ENCODE measurements around the gene MPV17L. TPM values are rescaled to one million over a fixed set of nuclear protein-coding genes. Genes with fewer than 3 reads are reported as not detected.

MPV17L gene
- polyA plus RNA-seq, 1 of the 3 experiments (the other 2 are of a cell fraction), result 0.43 TPM

- no peaks in the 10 kb centered on the region; the same call in none of the 2 replicates for H4K20me1 ChIP-seq (ENCODE audit: insufficient read depth)
- no peaks in the 10 kb centered on the region for H3K9me2 ChIP-seq
- no peak overlapping the region for H3K4me3 ChIP-seq (ENCODE audit: low read depth in 2 of 2, low read length in 1 of 2)
- no peak for DNase-seq
- H3K4me1 ChIP-seq (ENCODE audit: control insufficient read depth in 1 of 2, insufficient read depth in 2 of 2, low read depth in 1 of 2, low read length in 1 of 2), result peaks cover 4 to 9% of the 10 kb centered on the region in 2 experiments; a peak in 1 of 4 replicates
- H3K27ac ChIP-seq (ENCODE audit: low read depth in 2 of 2, low read length in 1 of 2), result no peak overlapping the region
- no peak overlapping the region for H2AFZ ChIP-seq (ENCODE audit: low read depth)
- TF ChIP-seq, protein P1, sequence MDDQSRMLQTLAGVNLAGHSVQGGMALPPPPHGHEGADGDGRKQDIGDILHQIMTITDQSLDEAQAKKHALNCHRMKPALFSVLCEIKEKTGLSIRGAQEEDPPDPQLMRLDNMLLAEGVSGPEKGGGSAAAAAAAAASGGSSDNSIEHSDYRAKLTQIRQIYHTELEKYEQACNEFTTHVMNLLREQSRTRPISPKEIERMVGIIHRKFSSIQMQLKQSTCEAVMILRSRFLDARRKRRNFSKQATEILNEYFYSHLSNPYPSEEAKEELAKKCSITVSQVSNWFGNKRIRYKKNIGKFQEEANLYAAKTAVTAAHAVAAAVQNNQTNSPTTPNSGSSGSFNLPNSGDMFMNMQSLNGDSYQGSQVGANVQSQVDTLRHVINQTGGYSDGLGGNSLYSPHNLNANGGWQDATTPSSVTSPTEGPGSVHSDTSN (IDR thresholded peaks at IDR 0.05), result no peak
- no peak for TF ChIP-seq POLR2AphosphoS5 (IDR thresholded peaks at IDR 0.05; ENCODE audit: low read depth, low read length)
- TF ChIP-seq RCOR1 (IDR thresholded peaks at IDR 0.05; ENCODE audit: low read length), result no peak
- TF ChIP-seq USF1 (IDR thresholded peaks at IDR 0.05; ENCODE audit: borderline replicate concordance, low read depth), result no peak
- TF ChIP-seq TCF12 (IDR thresholded peaks at IDR 0.05), result no peak
- no peak for TF ChIP-seq USF2 (IDR thresholded peaks at IDR 0.05; ENCODE audit: borderline replicate concordance, low read depth, low read length)
- no peak for TF ChIP-seq FOXJ3 (CRISPR knock-in tag; IDR thresholded peaks at IDR 0.05)
- TF ChIP-seq GATA2 (CRISPR knock-in tag; IDR thresholded peaks at IDR 0.05), result no peak
- TF ChIP-seq JUND (IDR thresholded peaks at IDR 0.05), result no peak
- TF ChIP-seq ELF1 (IDR thresholded peaks at IDR 0.05), result no peak
- no peak for TF ChIP-seq GABPA (IDR thresholded peaks at IDR 0.05; ENCODE audit: low read depth)
- no peak for TF ChIP-seq TEAD4 (IDR thresholded peaks at IDR 0.05; ENCODE audit: borderline replicate concordance, insufficient read depth)
- no peak for TF ChIP-seq YY1 (IDR thresholded peaks at IDR 0.05; ENCODE audit: low read depth)
- TF ChIP-seq, protein P2, sequence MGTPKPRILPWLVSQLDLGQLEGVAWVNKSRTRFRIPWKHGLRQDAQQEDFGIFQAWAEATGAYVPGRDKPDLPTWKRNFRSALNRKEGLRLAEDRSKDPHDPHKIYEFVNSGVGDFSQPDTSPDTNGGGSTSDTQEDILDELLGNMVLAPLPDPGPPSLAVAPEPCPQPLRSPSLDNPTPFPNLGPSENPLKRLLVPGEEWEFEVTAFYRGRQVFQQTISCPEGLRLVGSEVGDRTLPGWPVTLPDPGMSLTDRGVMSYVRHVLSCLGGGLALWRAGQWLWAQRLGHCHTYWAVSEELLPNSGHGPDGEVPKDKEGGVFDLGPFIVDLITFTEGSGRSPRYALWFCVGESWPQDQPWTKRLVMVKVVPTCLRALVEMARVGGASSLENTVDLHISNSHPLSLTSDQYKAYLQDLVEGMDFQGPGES (IDR thresholded peaks at IDR 0.05; ENCODE audit: low read depth, low read length), result no peak
- no peak for TF ChIP-seq TAF1 (IDR thresholded peaks at IDR 0.05; ENCODE audit: borderline replicate concordance, low read depth, low read length)
- no peak for TF ChIP-seq FOSL2 (IDR thresholded peaks at IDR 0.05; ENCODE audit: borderline replicate concordance, low read depth)
- no peak for TF ChIP-seq NFIC (IDR thresholded peaks at IDR 0.05; ENCODE audit: borderline replicate concordance)
- TF ChIP-seq REST (IDR thresholded peaks at IDR 0.05; ENCODE audit: low read depth, low read length), result no peak
- TF ChIP-seq, protein P3, sequence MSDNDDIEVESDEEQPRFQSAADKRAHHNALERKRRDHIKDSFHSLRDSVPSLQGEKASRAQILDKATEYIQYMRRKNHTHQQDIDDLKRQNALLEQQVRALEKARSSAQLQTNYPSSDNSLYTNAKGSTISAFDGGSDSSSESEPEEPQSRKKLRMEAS (IDR thresholded peaks at IDR 0.05; ENCODE audit: low read depth), result no peak
- no peak for TF ChIP-seq RAD21 (IDR thresholded peaks at IDR 0.05; ENCODE audit: low read length)
- POLR2A ChIA-PET, result no interaction called here
- H3K9ac ChIP-seq, result no peak overlapping the region
- H3K36me3 ChIP-seq (replicated peaks in 1 of 2; ENCODE audit: control insufficient read depth in 1 of 2, insufficient read depth in 2 of 2, low read length in 1 of 2), result no peaks in the 10 kb centered on the region
- CTCF ChIA-PET, result interaction anchor here (0.9 to 1.2 kb wide), 2 partner anchors 11 to 112 kb away, joined by 3 to 6 read pairs; no protein-coding TSS in a partner anchor
- no peaks in the 10 kb centered on the region for H3K27me3 ChIP-seq (ENCODE audit: insufficient read depth)
- no peak overlapping the region for H3K4me2 ChIP-seq
- WGBS (ENCODE audit: low lambda C conversion rate), result 86% methylated on average over 4 of the region's 4 CpGs
- H3F3A ChIP-seq (replicated peaks; ENCODE audit: insufficient read depth), result peaks cover 5% of the 10 kb centered on the region
- no peaks in the 10 kb centered on the region for H3K9me3 ChIP-seq
- peaks cover 69% of the 10 kb centered on the region for H3K79me2 ChIP-seq (ENCODE audit: insufficient read depth)
Measured at GRCh38 chr16:15439102-15439501, 43.5 kb downstream of the MPV17L start.

Data from SK-N-SH (cell line).